ENCODE measurements around the gene FHIT.

The FHIT gene

GRCh38 chr3:59800481-59800880 lies 1450.8 kb downstream of the FHIT start:
- DNase-seq (ENCODE audit: low read depth in 2 of 2), result no peak

GRCh38 chr3:59798372-59799086 lies 1452.7 kb downstream of the FHIT start:
- no peak for DNase-seq (ENCODE audit: low read depth in 2 of 2)

- no peak for DNase-seq (ENCODE audit: low read depth in 2 of 2)
Observed at GRCh38 chr3:59797533-59797932, 1453.7 kb downstream of the FHIT start.

- DNase-seq (ENCODE audit: low read depth in 2 of 2), result no peak
Observed at GRCh38 chr3:59796456-59796855, 1454.8 kb downstream of the FHIT start.

GRCh38 chr3:59795756-59796155 lies 1455.5 kb downstream of the FHIT start:
- no peak for DNase-seq (ENCODE audit: low read depth in 2 of 2)

- no peak for DNase-seq (ENCODE audit: low read depth in 2 of 2)
Observed at GRCh38 chr3:59793976-59794375, 1457.3 kb downstream of the FHIT start.

- DNase-seq (ENCODE audit: low read depth in 2 of 2), result no peak
Observed at GRCh38 chr3:59791774-59792308, 1459.4 kb downstream of the FHIT start.

- DNase-seq (ENCODE audit: low read depth in 2 of 2), result no peak
Observed at GRCh38 chr3:59790241-59790640, 1461.0 kb downstream of the FHIT start.

GRCh38 chr3:59788801-59789200 lies 1462.5 kb downstream of the FHIT start:
- DNase-seq (ENCODE audit: low read depth in 2 of 2), result no peak

GRCh38 chr3:59788133-59788532 lies 1463.1 kb downstream of the FHIT start:
- DNase-seq (ENCODE audit: low read depth in 2 of 2), result no peak

- DNase-seq (ENCODE audit: low read depth in 2 of 2), result no peak
Observed at GRCh38 chr3:59786374-59786773, 1464.9 kb downstream of the FHIT start.

GRCh38 chr3:59784164-59784563 lies 1467.1 kb downstream of the FHIT start:
- DNase-seq (ENCODE audit: low read depth in 2 of 2), result no peak

GRCh38 chr3:59783468-59783988 lies 1467.7 kb downstream of the FHIT start:
- DNase-seq (ENCODE audit: low read depth in 2 of 2), result no peak

- DNase-seq (ENCODE audit: low read depth in 2 of 2), result no peak
Observed at GRCh38 chr3:59782664-59783063, 1468.6 kb downstream of the FHIT start.

- no peak for DNase-seq (ENCODE audit: low read depth in 2 of 2)
Observed at GRCh38 chr3:59780209-59780608, 1471.0 kb downstream of the FHIT start.

GRCh38 chr3:59779260-59779659 lies 1472.0 kb downstream of the FHIT start:
- DNase-seq (ENCODE audit: low read depth in 2 of 2), result no peak

- no peak for DNase-seq (ENCODE audit: low read depth in 2 of 2)
Observed at GRCh38 chr3:59777667-59778077, 1473.6 kb downstream of the FHIT start.

GRCh38 chr3:59777066-59777465 lies 1474.2 kb downstream of the FHIT start:
- DNase-seq (ENCODE audit: low read depth in 2 of 2), result no peak

- DNase-seq (ENCODE audit: low read depth in 2 of 2), result no peak
Observed at GRCh38 chr3:59775761-59776325, 1475.4 kb downstream of the FHIT start.

GRCh38 chr3:59775106-59775505 lies 1476.1 kb downstream of the FHIT start:
- DNase-seq (ENCODE audit: low read depth in 2 of 2), result no peak

GRCh38 chr3:59774634-59775033 lies 1476.6 kb downstream of the FHIT start:
- DNase-seq (ENCODE audit: low read depth in 2 of 2), result peak; percentile 73 to 75

GRCh38 chr3:59774000-59774399 lies 1477.3 kb downstream of the FHIT start:
- DNase-seq (ENCODE audit: low read depth in 2 of 2), result no peak
